Measurements from ENCODE around the gene CHPT1.

The CHPT1 gene

DNA sequence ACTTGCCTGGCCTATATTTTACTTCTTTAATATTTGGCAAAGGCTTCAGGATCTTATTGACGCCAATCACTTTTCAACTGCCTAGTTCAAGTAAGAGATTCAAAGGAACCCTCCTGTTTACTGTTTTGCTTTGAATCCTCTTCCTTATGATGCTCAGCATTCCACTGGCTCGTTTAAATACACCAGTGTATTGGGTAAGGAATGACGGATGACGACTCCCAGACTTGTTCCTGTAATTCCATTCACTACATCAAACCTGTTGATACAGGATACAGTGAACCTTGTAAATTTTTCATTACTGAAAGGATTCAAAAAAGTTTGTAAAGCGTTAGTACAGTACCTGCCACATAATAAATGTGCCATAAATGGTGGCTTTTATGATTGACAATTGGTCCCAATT, 43.5 kb downstream of the CHPT1 start:
- no peak overlapping the region for H3K9ac ChIP-seq (ENCODE audit: low read length)
- no peak overlapping the region for H3K27ac ChIP-seq (ENCODE audit: low read depth, low read length)
- H2BK120ac ChIP-seq (ENCODE audit: low read depth, low read length) = no peak overlapping the region
- no peaks in the 10 kb centered on the region for H3K36me3 ChIP-seq (ENCODE audit: control insufficient read depth, insufficient read depth, low read length)
- H4K5ac ChIP-seq (ENCODE audit: low read length) = no peak overlapping the region
- H4K8ac ChIP-seq (ENCODE audit: low read depth, low read length) = no peak overlapping the region
- H3K23ac ChIP-seq (ENCODE audit: low read length) = no peak overlapping the region
- no peaks in the 10 kb centered on the region for H3K4me1 ChIP-seq (ENCODE audit: control insufficient read depth, low read depth, low read length)
- H3K56ac ChIP-seq (ENCODE audit: low read length) = no peak overlapping the region
- H2BK5ac ChIP-seq (ENCODE audit: low read length) = no peak overlapping the region
- H3K18ac ChIP-seq (ENCODE audit: low read length) = no peak overlapping the region
- WGBS (ENCODE audit: extremely low coverage, insufficient coverage, low lambda C conversion rate) = no CpG with 5 or more reads among the region's 5 CpGs
- H3K27me3 ChIP-seq (ENCODE audit: insufficient read depth, low read length, poor library complexity) = no peaks in the 10 kb centered on the region
- no peak overlapping the region for H3K4me3 ChIP-seq (ENCODE audit: low read length)
- no peak overlapping the region for H2BK15ac ChIP-seq (replicated peaks; ENCODE audit: low read depth)
- no peak overlapping the region for H2AK5ac ChIP-seq (ENCODE audit: low read length)
- DNase-seq = no peak
- H3K4me2 ChIP-seq (ENCODE audit: low read length) = no peak overlapping the region
- H3K79me1 ChIP-seq (ENCODE audit: low read length) = no peaks in the 10 kb centered on the region
- no peaks in the 10 kb centered on the region for H3K79me2 ChIP-seq (ENCODE audit: control insufficient read depth, insufficient read depth, low read length)
- no peak overlapping the region for H3K4ac ChIP-seq (ENCODE audit: low read depth, low read length)

DNA sequence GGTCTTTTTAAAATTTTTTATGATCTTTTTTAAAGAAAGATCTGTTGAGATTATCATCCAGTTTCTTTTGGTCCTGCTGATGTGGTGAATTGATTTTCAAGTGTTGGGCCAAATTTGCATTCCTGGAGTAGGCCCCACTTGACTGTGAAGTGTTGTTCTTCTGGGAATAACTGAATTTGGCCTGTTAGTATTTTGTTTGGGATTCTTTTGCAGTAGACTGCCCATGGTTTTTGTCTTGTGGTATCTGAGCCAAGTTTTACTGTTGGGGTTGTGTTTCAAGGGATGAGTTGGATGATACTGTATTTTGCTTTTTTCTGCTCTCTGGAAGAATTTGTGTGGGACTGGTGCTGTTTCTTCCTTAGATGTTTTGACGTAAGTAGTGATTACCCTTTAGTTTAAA, 45.8 kb downstream of the CHPT1 start:
- Histone ChIP-seq H3K4me3 (ENCODE audit: low read length) (no peak overlapping the region), H3K27me3 (ENCODE audit: insufficient read depth, low read length, poor library complexity) (no peaks in the 10 kb centered on the region), H3K23ac (ENCODE audit: low read length) (no peak overlapping the region), H2AK5ac (ENCODE audit: low read length) (no peak overlapping the region), H3K9ac (ENCODE audit: low read length) (no peak overlapping the region), H3K4me1 (ENCODE audit: control insufficient read depth, low read depth, low read length) (no peaks in the 10 kb centered on the region), H2BK15ac (replicated peaks; ENCODE audit: low read depth) (no peak overlapping the region), H3K79me2 (ENCODE audit: control insufficient read depth, insufficient read depth, low read length) (no peaks in the 10 kb centered on the region), H3K56ac (ENCODE audit: low read length) (no peak overlapping the region), H3K4ac (ENCODE audit: low read depth, low read length) (no peak overlapping the region), H4K5ac (ENCODE audit: low read length) (no peak overlapping the region), H3K36me3 (ENCODE audit: control insufficient read depth, insufficient read depth, low read length) (no peaks in the 10 kb centered on the region), H3K4me2 (ENCODE audit: low read length) (no peak overlapping the region), H3K79me1 (ENCODE audit: low read length) (no peaks in the 10 kb centered on the region), H2BK120ac (ENCODE audit: low read depth, low read length) (no peak overlapping the region), H3K27ac (ENCODE audit: low read depth, low read length) (no peak overlapping the region), H2BK5ac (ENCODE audit: low read length) (no peak overlapping the region), H3K18ac (ENCODE audit: low read length) (no peak overlapping the region), H4K8ac (ENCODE audit: low read depth, low read length) (no peak overlapping the region)
- DNase-seq = no peak
- no CpG with 5 or more reads among the region's 1 CpG for WGBS (ENCODE audit: extremely low coverage, insufficient coverage, low lambda C conversion rate)

DNA sequence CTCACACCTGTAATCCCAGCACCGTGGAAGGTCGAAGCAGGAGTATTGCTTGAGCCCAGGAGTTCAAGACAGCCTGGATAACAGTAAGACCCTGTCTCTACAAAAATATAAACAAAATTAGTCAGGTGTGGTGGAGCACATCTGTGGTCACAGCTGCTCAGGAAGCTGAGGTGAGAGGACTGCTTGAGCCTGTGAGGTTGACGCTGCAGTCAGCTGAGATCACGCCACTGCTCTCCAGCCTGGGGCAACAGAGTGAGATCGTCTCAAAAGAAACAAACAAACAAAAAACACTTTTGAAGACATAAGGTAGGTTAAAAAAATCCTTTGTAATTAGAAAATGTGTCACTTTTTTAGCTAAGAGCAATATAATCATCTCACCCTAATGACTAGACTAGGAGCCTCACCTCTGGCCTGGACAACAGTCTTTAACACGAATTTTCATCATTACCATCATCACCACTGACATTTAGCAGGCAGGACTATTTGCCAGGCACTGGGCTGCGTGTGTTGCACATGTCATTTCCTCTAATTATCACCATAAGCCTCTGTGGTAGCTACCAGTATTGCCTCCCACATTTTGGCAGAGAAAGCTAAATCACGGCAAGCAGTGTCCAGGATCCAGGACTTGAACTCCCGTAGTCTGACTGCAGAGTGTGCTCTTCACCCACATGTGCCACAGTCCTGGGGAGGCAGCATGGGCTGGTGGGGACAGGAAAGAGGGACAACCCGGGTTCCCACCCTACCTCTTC, 46.5 kb downstream of the CHPT1 start:
- no peak overlapping the region for H3K4me3 ChIP-seq (ENCODE audit: low read length)
- H3K27me3 ChIP-seq (ENCODE audit: insufficient read depth, low read length, poor library complexity) = no peaks in the 10 kb centered on the region
- H3K18ac ChIP-seq (ENCODE audit: low read length) = no peak overlapping the region
- no peak overlapping the region for H3K4me2 ChIP-seq (ENCODE audit: low read length)
- H3K4me1 ChIP-seq (ENCODE audit: control insufficient read depth, low read depth, low read length) = no peaks in the 10 kb centered on the region
- DNase-seq = no peak
- no peak overlapping the region for H3K9ac ChIP-seq (ENCODE audit: low read length)
- no peak overlapping the region for H2BK5ac ChIP-seq (ENCODE audit: low read length)
- no peak overlapping the region for H2AK5ac ChIP-seq (ENCODE audit: low read length)
- no peak overlapping the region for H3K56ac ChIP-seq (ENCODE audit: low read length)
- H3K4ac ChIP-seq (ENCODE audit: low read depth, low read length) = no peak overlapping the region
- no peak overlapping the region for H3K27ac ChIP-seq (ENCODE audit: low read depth, low read length)
- no peak overlapping the region for H2BK120ac ChIP-seq (ENCODE audit: low read depth, low read length)
- H3K36me3 ChIP-seq (ENCODE audit: control insufficient read depth, insufficient read depth, low read length) = no peaks in the 10 kb centered on the region
- no peak overlapping the region for H4K5ac ChIP-seq (ENCODE audit: low read length)
- H3K79me1 ChIP-seq (ENCODE audit: low read length) = no peaks in the 10 kb centered on the region
- no peak overlapping the region for H2BK15ac ChIP-seq (replicated peaks; ENCODE audit: low read depth)
- H3K79me2 ChIP-seq (ENCODE audit: control insufficient read depth, insufficient read depth, low read length) = no peaks in the 10 kb centered on the region
- no peak overlapping the region for H4K8ac ChIP-seq (ENCODE audit: low read depth, low read length)
- no peak overlapping the region for H3K23ac ChIP-seq (ENCODE audit: low read length)
- WGBS (ENCODE audit: extremely low coverage, insufficient coverage, low lambda C conversion rate) = no CpG with 5 or more reads among the region's 10 CpGs

DNA sequence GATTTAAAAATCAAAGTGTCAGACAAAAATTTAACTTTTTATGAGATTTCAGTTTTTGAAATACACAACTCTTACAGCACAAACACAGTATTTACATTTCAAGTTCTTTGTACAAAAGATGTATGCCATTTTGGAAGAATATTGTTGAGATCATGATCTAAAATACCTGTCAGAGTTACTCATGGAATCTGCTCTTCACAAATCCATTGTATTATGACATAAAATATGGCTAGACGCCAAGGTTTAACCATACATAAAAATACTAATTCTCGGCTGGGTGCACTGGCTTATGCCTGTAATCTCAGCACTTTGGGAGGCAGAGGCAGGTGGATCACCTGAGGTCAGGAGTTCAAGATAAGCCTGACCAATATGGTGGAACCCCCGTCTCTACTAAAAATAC, 48.0 kb downstream of the CHPT1 start:
- Histone ChIP-seq H2BK120ac (ENCODE audit: low read depth, low read length) (no peak overlapping the region), H3K79me1 (ENCODE audit: low read length) (no peaks in the 10 kb centered on the region), H3K9ac (ENCODE audit: low read length) (no peak overlapping the region), H3K4me2 (ENCODE audit: low read length) (no peak overlapping the region), H3K4me3 (ENCODE audit: low read length) (no peak overlapping the region), H2BK5ac (ENCODE audit: low read length) (no peak overlapping the region), H3K18ac (ENCODE audit: low read length) (no peak overlapping the region), H2BK15ac (replicated peaks; ENCODE audit: low read depth) (no peak overlapping the region), H4K8ac (ENCODE audit: low read depth, low read length) (no peak overlapping the region), H3K27ac (ENCODE audit: low read depth, low read length) (no peak overlapping the region), H3K4me1 (ENCODE audit: control insufficient read depth, low read depth, low read length) (no peaks in the 10 kb centered on the region), H3K79me2 (ENCODE audit: control insufficient read depth, insufficient read depth, low read length) (no peaks in the 10 kb centered on the region), H3K4ac (ENCODE audit: low read depth, low read length) (no peak overlapping the region), H3K23ac (ENCODE audit: low read length) (no peak overlapping the region), H3K36me3 (ENCODE audit: control insufficient read depth, insufficient read depth, low read length) (no peaks in the 10 kb centered on the region), H3K56ac (ENCODE audit: low read length) (no peak overlapping the region), H3K27me3 (ENCODE audit: insufficient read depth, low read length, poor library complexity) (no peaks in the 10 kb centered on the region), H4K5ac (ENCODE audit: low read length) (no peak overlapping the region), H2AK5ac (ENCODE audit: low read length) (no peak overlapping the region)
- WGBS (ENCODE audit: extremely low coverage, insufficient coverage, low lambda C conversion rate) = no CpG with 5 or more reads among the region's 3 CpGs
- no peak for DNase-seq

DNA sequence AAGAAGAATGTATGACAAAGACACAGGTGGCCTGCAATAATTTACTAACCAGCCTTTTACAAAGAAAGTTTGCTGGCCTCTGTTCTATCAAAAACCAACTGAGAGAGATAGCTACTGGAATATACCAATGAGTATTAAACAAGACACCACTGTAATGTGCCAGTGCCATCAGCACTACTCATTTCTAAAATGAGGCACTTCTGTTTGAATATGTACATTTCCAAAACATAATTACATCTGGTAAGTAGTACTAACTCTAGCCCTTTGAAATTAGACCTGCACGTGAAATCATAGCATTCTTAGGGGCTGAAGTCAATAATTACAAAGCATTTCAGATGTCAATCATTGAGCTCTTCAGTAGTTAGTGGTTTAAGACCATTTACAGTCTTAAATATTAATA, 48.8 kb downstream of the CHPT1 start:
- Histone ChIP-seq H2BK5ac (ENCODE audit: low read length) (no peak overlapping the region), H3K79me2 (ENCODE audit: control insufficient read depth, insufficient read depth, low read length) (no peaks in the 10 kb centered on the region), H2BK15ac (replicated peaks; ENCODE audit: low read depth) (no peak overlapping the region), H3K79me1 (ENCODE audit: low read length) (no peaks in the 10 kb centered on the region), H3K4me3 (ENCODE audit: low read length) (no peak overlapping the region), H3K23ac (ENCODE audit: low read length) (no peak overlapping the region), H3K4ac (ENCODE audit: low read depth, low read length) (no peak overlapping the region), H4K5ac (ENCODE audit: low read length) (no peak overlapping the region), H2BK120ac (ENCODE audit: low read depth, low read length) (no peak overlapping the region), H2AK5ac (ENCODE audit: low read length) (no peak overlapping the region), H3K18ac (ENCODE audit: low read length) (no peak overlapping the region), H4K8ac (ENCODE audit: low read depth, low read length) (no peak overlapping the region), H3K4me1 (ENCODE audit: control insufficient read depth, low read depth, low read length) (no peaks in the 10 kb centered on the region), H3K9ac (ENCODE audit: low read length) (no peak overlapping the region), H3K27me3 (ENCODE audit: insufficient read depth, low read length, poor library complexity) (no peaks in the 10 kb centered on the region), H3K36me3 (ENCODE audit: control insufficient read depth, insufficient read depth, low read length) (no peaks in the 10 kb centered on the region), H3K27ac (ENCODE audit: low read depth, low read length) (no peak overlapping the region), H3K4me2 (ENCODE audit: low read length) (no peak overlapping the region), H3K56ac (ENCODE audit: low read length) (no peak overlapping the region)
- whole genome bisulfite sequencing (ENCODE audit: extremely low coverage, insufficient coverage, low lambda C conversion rate) = no CpG with 5 or more reads among the region's 1 CpG
- no peak for DNase-seq

DNA sequence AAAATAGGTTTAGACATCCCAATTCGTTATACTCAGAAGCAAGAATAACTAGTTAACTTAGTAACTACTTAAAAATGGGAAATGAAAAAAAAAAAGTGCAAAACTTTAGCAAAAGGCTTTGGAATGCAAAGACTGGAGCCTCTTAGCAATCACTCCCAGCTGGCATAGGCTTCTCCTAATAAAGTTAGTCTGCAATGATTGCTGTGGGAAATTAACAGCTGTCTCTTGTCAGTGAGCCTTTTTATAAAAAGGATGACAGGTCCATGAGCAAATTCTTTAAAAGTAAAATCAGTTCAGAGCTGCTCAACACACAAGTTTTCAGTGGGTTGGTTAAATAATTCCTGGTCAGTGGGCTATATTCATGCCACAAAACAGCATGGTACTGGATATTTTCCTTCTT, 49.2 kb downstream of the CHPT1 start:
- no peaks in the 10 kb centered on the region for H3K4me1 ChIP-seq (ENCODE audit: control insufficient read depth, low read depth, low read length)
- no peak overlapping the region for H2AK5ac ChIP-seq (ENCODE audit: low read length)
- no peak overlapping the region for H3K27ac ChIP-seq (ENCODE audit: low read depth, low read length)
- H3K79me1 ChIP-seq (ENCODE audit: low read length) = no peaks in the 10 kb centered on the region
- H3K56ac ChIP-seq (ENCODE audit: low read length) = no peak overlapping the region
- no peaks in the 10 kb centered on the region for H3K79me2 ChIP-seq (ENCODE audit: control insufficient read depth, insufficient read depth, low read length)
- no peak overlapping the region for H3K4me3 ChIP-seq (ENCODE audit: low read length)
- no peak overlapping the region for H3K18ac ChIP-seq (ENCODE audit: low read length)
- no peak overlapping the region for H4K5ac ChIP-seq (ENCODE audit: low read length)
- H2BK5ac ChIP-seq (ENCODE audit: low read length) = no peak overlapping the region
- H3K4ac ChIP-seq (ENCODE audit: low read depth, low read length) = no peak overlapping the region
- no peak overlapping the region for H2BK15ac ChIP-seq (replicated peaks; ENCODE audit: low read depth)
- no CpG with 5 or more reads among the region's 1 CpG for WGBS (ENCODE audit: extremely low coverage, insufficient coverage, low lambda C conversion rate)
- H3K4me2 ChIP-seq (ENCODE audit: low read length) = no peak overlapping the region
- H3K36me3 ChIP-seq (ENCODE audit: control insufficient read depth, insufficient read depth, low read length) = no peaks in the 10 kb centered on the region
- H3K9ac ChIP-seq (ENCODE audit: low read length) = no peak overlapping the region
- DNase-seq = no peak
- no peak overlapping the region for H2BK120ac ChIP-seq (ENCODE audit: low read depth, low read length)
- no peak overlapping the region for H3K23ac ChIP-seq (ENCODE audit: low read length)
- H3K27me3 ChIP-seq (ENCODE audit: insufficient read depth, low read length, poor library complexity) = no peaks in the 10 kb centered on the region
- H4K8ac ChIP-seq (ENCODE audit: low read depth, low read length) = no peak overlapping the region

All from mesendoderm (in vitro differentiated cells).